Measurements from ENCODE around the gene CEP57. TPM values are rescaled to one million over a fixed set of nuclear protein-coding genes. Genes with fewer than 3 reads are reported as not detected.

Gene CEP57
- total and polyA plus RNA-seq, 2 of the 4 experiments (the other 2 are of a cell fraction), result 14.5 to 30.5 TPM

DNA sequence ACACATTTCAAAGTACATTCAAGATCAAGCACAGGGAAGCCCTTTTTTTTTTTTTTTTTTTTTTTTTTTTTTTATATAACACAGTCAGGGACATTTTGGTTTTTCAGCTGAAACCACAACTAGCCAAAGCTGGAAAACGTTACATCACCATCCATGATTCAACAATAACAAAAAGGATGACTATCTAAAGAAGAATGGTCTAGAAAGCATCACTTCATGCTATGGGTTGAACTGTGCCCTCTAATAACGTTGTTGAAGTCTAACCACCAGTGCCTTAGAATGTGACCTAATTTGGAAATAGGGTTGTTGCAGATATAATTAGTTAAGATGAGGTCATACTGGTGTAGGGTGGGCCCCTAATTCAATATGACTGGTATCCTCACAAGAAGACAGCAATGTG, 87.0 kb downstream of the CEP57 start:
- peak overlapping the region; percentile 92 for H3K27ac ChIP-seq (ENCODE audit: insufficient read depth, low read length)
- peak overlapping the region; percentile 98 for H4K91ac ChIP-seq (ENCODE audit: insufficient read depth, low read depth, low read length)
- H3K18ac ChIP-seq (ENCODE audit: low read depth, low read length), result peak overlapping the region; percentile 88
- DNase-seq (peak; percentile 100), ATAC-seq (ENCODE audit: low read depth) (peak; percentile 99)
- H2BK5ac ChIP-seq (ENCODE audit: low read depth, low read length, poor library complexity, severe bottlenecking), result peak overlapping the region; percentile 100
- ChIA-PET POLR2A (ENCODE audit: unreplicated experiment) (no interaction called here), CTCF (interaction anchor here (0.6 to 0.9 kb wide), 3 partner anchors 306 to 516 kb away, joined by 3 to 5 read pairs (median 5); no protein-coding TSS in a partner anchor)
- H2BK15ac ChIP-seq (ENCODE audit: low read depth, low read length), result peak overlapping the region; percentile 94; the same call in 2 of the 3 replicates
- H3K4ac ChIP-seq (ENCODE audit: low read depth, low read length), result peak overlapping the region; percentile 94
- H3K14ac ChIP-seq (replicated peaks; ENCODE audit: low read depth, low read length), result peak overlapping the region; percentile 97
- intact Hi-C loops (cut with micrococcal nuclease) (loop anchor here (5.0 kb wide), 1 partner anchor 45 kb away; the partner anchor contains the start of gene MTMR2), in situ Hi-C loops (cut with MboI; ENCODE audit: low sequenced_read_pairs) (no loop called here), dilution Hi-C loops (cut with HindIII; ENCODE audit: low sequenced_read_pairs, unreplicated experiment) (no loop called here)
- no peaks in the 10 kb centered on the region for H3K27me3 ChIP-seq (ENCODE audit: control insufficient read depth, insufficient read depth, low read length)
- H3K9ac ChIP-seq (ENCODE audit: low read depth, low read length), result peak overlapping the region; percentile 24; the same call in 1 of the 2 replicates
- H3K4me1 ChIP-seq (ENCODE audit: control insufficient read depth, insufficient read depth, low read length), result peaks cover 7% of the 10 kb centered on the region; the same call in 1 of the 2 replicates
- H2AK5ac ChIP-seq (ENCODE audit: low read depth, low read length), result peak overlapping the region; percentile 98
- peak overlapping the region; percentile 68 to 98 for H4K8ac ChIP-seq (ENCODE audit: low read depth in 2 of 2, low read length in 2 of 2)
- H3K23ac ChIP-seq (ENCODE audit: low read depth, low read length), result peak overlapping the region; percentile 93
- H3K4me2 ChIP-seq (ENCODE audit: low read depth, low read length), result peak overlapping the region; percentile 47; the same call in 1 of the 2 replicates
- BruUV-seq (replicated peaks), result no TSS peak
- peak overlapping the region; percentile 97 for H2BK20ac ChIP-seq (ENCODE audit: low read depth, low read length)
- no CpG with 5 or more reads among the region's 2 CpGs for WGBS, 2 experiments (ENCODE audit: extremely low coverage in 2 of 2, insufficient read length in 1 of 2)
- no peaks in the 10 kb centered on the region for H4K20me1 ChIP-seq (ENCODE audit: insufficient read depth, low read length)
- H4K5ac ChIP-seq (ENCODE audit: low read depth, low read length), result peak overlapping the region; percentile 81; the same call in 1 of the 2 replicates
- no peak overlapping the region for H2AFZ ChIP-seq (replicated peaks; ENCODE audit: low read length, poor library complexity)
- H3K9me3 ChIP-seq (ENCODE audit: control insufficient read depth, insufficient read depth, low read length), result no peaks in the 10 kb centered on the region
- H3K79me1 ChIP-seq (ENCODE audit: low read depth in 1 of 2, low read length in 2 of 2), result peaks cover 14 to 28% of the 10 kb centered on the region in 2 experiments
- no peak overlapping the region for H3K4me3 ChIP-seq (ENCODE audit: insufficient read depth, low read depth, low read length)
- peak overlapping the region; percentile 94 for H3K56ac ChIP-seq (ENCODE audit: extremely low read depth, insufficient read depth, low read length)
- H2BK120ac ChIP-seq (ENCODE audit: low read depth, low read length), result peak overlapping the region; percentile 97
- peak overlapping the region; percentile 82 for H2AK9ac ChIP-seq (replicated peaks; ENCODE audit: low read depth, low read length, poor library complexity)
- H3K36me3 ChIP-seq (ENCODE audit: control insufficient read depth, insufficient read depth, low read length), result peaks cover 3% of the 10 kb centered on the region
- H3K9me1 ChIP-seq (ENCODE audit: insufficient read depth, low read length), result no peaks in the 10 kb centered on the region
- TF ChIP-seq BHLHE40 (IDR thresholded peaks at IDR 0.05; ENCODE audit: low read depth, low read length), result peak; percentile 66; the same call in 1 of the 2 replicates
- TF ChIP-seq NFE2L2 (IDR thresholded peaks at IDR 0.05; ENCODE audit: low read depth, low read length), result peak; percentile 55; the same call in 1 of the 2 replicates
- TF ChIP-seq CHD1 (IDR thresholded peaks at IDR 0.05; ENCODE audit: low read depth, low read length), result 0 out of 2 replicates have a peak, but pooled peaks have one; percentile 66
- no peak for TF ChIP-seq RCOR1 (IDR thresholded peaks at IDR 0.05; ENCODE audit: insufficient replicate concordance, low read length)
- TF ChIP-seq POLR2A (IDR thresholded peaks at IDR 0.05; ENCODE audit: low read depth, low read length), result no peak
- TF ChIP-seq MAFK (IDR thresholded peaks at IDR 0.05; ENCODE audit: low read depth, low read length), result no peak
- TF ChIP-seq MAZ (IDR thresholded peaks at IDR 0.05; ENCODE audit: borderline replicate concordance, low read depth, low read length), result peak; percentile 20; the same call in 1 of the 2 replicates
- peak; percentile 90 for TF ChIP-seq CEBPB (IDR thresholded peaks at IDR 0.05; ENCODE audit: low read depth, low read length)
- TF ChIP-seq, protein P1, sequence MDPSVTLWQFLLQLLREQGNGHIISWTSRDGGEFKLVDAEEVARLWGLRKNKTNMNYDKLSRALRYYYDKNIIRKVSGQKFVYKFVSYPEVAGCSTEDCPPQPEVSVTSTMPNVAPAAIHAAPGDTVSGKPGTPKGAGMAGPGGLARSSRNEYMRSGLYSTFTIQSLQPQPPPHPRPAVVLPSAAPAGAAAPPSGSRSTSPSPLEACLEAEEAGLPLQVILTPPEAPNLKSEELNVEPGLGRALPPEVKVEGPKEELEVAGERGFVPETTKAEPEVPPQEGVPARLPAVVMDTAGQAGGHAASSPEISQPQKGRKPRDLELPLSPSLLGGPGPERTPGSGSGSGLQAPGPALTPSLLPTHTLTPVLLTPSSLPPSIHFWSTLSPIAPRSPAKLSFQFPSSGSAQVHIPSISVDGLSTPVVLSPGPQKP (IDR thresholded peaks at IDR 0.05; ENCODE audit: borderline replicate concordance, low read depth, low read length), result no peak
- TF ChIP-seq, protein P2, sequence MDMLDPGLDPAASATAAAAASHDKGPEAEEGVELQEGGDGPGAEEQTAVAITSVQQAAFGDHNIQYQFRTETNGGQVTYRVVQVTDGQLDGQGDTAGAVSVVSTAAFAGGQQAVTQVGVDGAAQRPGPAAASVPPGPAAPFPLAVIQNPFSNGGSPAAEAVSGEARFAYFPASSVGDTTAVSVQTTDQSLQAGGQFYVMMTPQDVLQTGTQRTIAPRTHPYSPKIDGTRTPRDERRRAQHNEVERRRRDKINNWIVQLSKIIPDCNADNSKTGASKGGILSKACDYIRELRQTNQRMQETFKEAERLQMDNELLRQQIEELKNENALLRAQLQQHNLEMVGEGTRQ (IDR thresholded peaks at IDR 0.05; ENCODE audit: low read depth, low read length), result no peak
- peak; percentile 17; the same call in 1 of the 2 replicates for TF ChIP-seq RFX5 (IDR thresholded peaks at IDR 0.05; ENCODE audit: low read depth, low read length)
- TF ChIP-seq SMC3 (IDR thresholded peaks at IDR 0.05; ENCODE audit: low read depth, low read length), result no peak
- TF ChIP-seq FOS (IDR thresholded peaks at IDR 0.05; ENCODE audit: low read depth, low read length), result peak; percentile 95
- TF ChIP-seq, protein P3, sequence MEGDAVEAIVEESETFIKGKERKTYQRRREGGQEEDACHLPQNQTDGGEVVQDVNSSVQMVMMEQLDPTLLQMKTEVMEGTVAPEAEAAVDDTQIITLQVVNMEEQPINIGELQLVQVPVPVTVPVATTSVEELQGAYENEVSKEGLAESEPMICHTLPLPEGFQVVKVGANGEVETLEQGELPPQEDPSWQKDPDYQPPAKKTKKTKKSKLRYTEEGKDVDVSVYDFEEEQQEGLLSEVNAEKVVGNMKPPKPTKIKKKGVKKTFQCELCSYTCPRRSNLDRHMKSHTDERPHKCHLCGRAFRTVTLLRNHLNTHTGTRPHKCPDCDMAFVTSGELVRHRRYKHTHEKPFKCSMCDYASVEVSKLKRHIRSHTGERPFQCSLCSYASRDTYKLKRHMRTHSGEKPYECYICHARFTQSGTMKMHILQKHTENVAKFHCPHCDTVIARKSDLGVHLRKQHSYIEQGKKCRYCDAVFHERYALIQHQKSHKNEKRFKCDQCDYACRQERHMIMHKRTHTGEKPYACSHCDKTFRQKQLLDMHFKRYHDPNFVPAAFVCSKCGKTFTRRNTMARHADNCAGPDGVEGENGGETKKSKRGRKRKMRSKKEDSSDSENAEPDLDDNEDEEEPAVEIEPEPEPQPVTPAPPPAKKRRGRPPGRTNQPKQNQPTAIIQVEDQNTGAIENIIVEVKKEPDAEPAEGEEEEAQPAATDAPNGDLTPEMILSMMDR (conservative IDR thresholded peaks at IDR 0.05; ENCODE audit: low read depth, low read length), result no peak
- 0 out of 2 replicates have a peak, but pooled peaks have one; percentile 1 for TF ChIP-seq RAD21 (IDR thresholded peaks at IDR 0.05; ENCODE audit: low read length)

All from IMR-90 (cell line).